Right lobe of liver (tissue), 6 donors: ENCODE results near the gene EXPH5. TPM values are rescaled to one million over a fixed set of nuclear protein-coding genes. Genes with fewer than 3 reads are reported as not detected.
A peak's percentile ranks its signal among the peaks of the same experiment; 100 is the strongest.

ENCODE experiments used
- ATAC-seq, 4 donors: fragments of 200-7000 bp; cut with Tn5 transposase; one replicate each; pipeline ENCODE4 v1.9.1; 2020; ENCODE audit warnings: mild to moderate bottlenecking in 4 of 4, moderate library complexity in 4 of 4
- DNase-seq, 3 donors: peaks; one replicate each; pipeline ENCODE4 v3.0.0-alpha.2; 2020
- H3K27ac ChIP-seq, 3 donors: fragments of 200-600 bp; one replicate each; pipeline ENCODE4 v1.8.0; 2022
- H3K27me3 ChIP-seq, 2 donors: fragments of 200-600 bp; one replicate each; pipeline ENCODE4 v1.8.0; 2022
- H3K36me3 ChIP-seq, 4 donors: fragments of 200-600 bp; sonication (generic) in 1 of 4; one replicate each; pipeline versions ENCODE4 v1.5.1 to v1.8.0; 2017 to 2022; ENCODE audit warnings: control low read depth in 1 of 4
- H3K4me1 ChIP-seq, 4 donors: fragments of 200-600 bp; sonication (generic) in 1 of 4; one replicate each; pipeline versions ENCODE4 v1.5.1 to v1.8.0; 2017 to 2022; ENCODE audit warnings: control low read depth in 1 of 4
- H3K4me3 ChIP-seq, 3 donors: fragments of 200-600 bp; one replicate each; pipeline ENCODE4 v1.8.0; 2022
- H3K9me3 ChIP-seq, 4 donors: fragments of 200-600 bp; sonication (generic) in 1 of 4; one replicate each; pipeline versions ENCODE4 v1.5.1 to v1.8.0; 2017 to 2022; ENCODE audit warnings: control low read depth in 1 of 4
- POLR2A ChIP-seq: fragments of 450-650 bp; IDR thresholded peaks from one replicate; pipeline ENCODE4 v1.6.1; 2017; ENCODE audit warnings: antibody characterized with exemption, mild to moderate bottlenecking
- WGBS: methylation state at CpG from one replicate; pipeline ENCODE4 v1.1.6; 2018; ENCODE audit warnings: low coverage, low lambda C conversion rate; ENCODE audit not compliant: insufficient coverage; ENCODE audit errors: missing lambda C conversion rate; 5-methylcytosine and 5-hydroxymethylcytosine counted together
- intact Hi-C, 2 donors: fragments of 100-400 bp; cut with DNase I; formaldehyde crosslinking; loops; one replicate each; pipeline versions ENCODE4 v1.11.2 to v1.14.1; 2022
- total RNA-seq, 6 experiments: library from RNA; depleted of rRNA in 2 of 6; stranded (reverse); fragments of >200 nt in 2 of 6; fragmentation: NEBNext Ultra II Directional in 3 of 6; extraction: Animal tissue kit (Norgen Biotek cat#: 25700) in 3 of 6; gene quantifications; one replicate each; pipeline versions ENCODE4 v1.1.0 to v1.2.4, GENCODE V29; 2016 to 2023
- TF ChIP-seq, protein P1 (sequence below), 4 donors: fragments of 200-600 bp in 3 of 4; fragments of 450-650 bp in 1 of 4; IDR thresholded peaks; one replicate each; pipeline versions ENCODE4 v1.5.1 to v1.8.0; 2016 to 2022; ENCODE audit warnings: antibody characterized with exemption in 4 of 4, mild to moderate bottlenecking in 2 of 4
- donor health status: DM: no; HTN: yes; CAD: no.
- donor health status: DM: no; HTN: no; CAD: no.
- donor health status: DM: no; HTN: no; CAD: no.
- donor health status: DM: no; HTN: yes; CAD: no.
- donor health status: DM: no; HTN: yes; CAD: no.

Gene EXPH5
- total RNA-seq, 6 experiments from 2014 or later, result 8.3 to 12.4 (median 10.2) TPM

GRCh38 chr11:108500721-108501120 lies 92.8 kb downstream of the EXPH5 start:
- H3K27ac ChIP-seq, result no peak overlapping the region
- no peaks in the 10 kb centered on the region for H3K27me3 ChIP-seq
- no peak for DNase-seq
- no peaks in the 10 kb centered on the region for H3K36me3 ChIP-seq
- no peak for TF ChIP-seq POLR2A
- TF ChIP-seq, protein P1, sequence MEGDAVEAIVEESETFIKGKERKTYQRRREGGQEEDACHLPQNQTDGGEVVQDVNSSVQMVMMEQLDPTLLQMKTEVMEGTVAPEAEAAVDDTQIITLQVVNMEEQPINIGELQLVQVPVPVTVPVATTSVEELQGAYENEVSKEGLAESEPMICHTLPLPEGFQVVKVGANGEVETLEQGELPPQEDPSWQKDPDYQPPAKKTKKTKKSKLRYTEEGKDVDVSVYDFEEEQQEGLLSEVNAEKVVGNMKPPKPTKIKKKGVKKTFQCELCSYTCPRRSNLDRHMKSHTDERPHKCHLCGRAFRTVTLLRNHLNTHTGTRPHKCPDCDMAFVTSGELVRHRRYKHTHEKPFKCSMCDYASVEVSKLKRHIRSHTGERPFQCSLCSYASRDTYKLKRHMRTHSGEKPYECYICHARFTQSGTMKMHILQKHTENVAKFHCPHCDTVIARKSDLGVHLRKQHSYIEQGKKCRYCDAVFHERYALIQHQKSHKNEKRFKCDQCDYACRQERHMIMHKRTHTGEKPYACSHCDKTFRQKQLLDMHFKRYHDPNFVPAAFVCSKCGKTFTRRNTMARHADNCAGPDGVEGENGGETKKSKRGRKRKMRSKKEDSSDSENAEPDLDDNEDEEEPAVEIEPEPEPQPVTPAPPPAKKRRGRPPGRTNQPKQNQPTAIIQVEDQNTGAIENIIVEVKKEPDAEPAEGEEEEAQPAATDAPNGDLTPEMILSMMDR (IDR thresholded peaks at IDR 0.05), result no peak
- WGBS, result 60% methylated on average over 2 of the region's 2 CpGs
- ATAC-seq, result no peak
- H3K4me1 ChIP-seq, result peaks cover 0 to 5% (median 0%) of the 10 kb centered on the region in 4 donors
- intact Hi-C loops, result no loop called here
- no peaks in the 10 kb centered on the region for H3K9me3 ChIP-seq
- no peak overlapping the region for H3K4me3 ChIP-seq

- Histone ChIP-seq H3K9me3 (no peaks in the 10 kb centered on the region), H3K4me3 (no peak overlapping the region), H3K27ac (no peak overlapping the region), H3K27me3 (no peaks in the 10 kb centered on the region), H3K4me1 (peaks cover 0 to 5% (median 0%) of the 10 kb centered on the region in 4 donors), H3K36me3 (no peaks in the 10 kb centered on the region)
- DNase-seq (no peak), ATAC-seq (no peak)
- TF ChIP-seq POLR2A, result no peak
- TF ChIP-seq, protein P1 (IDR thresholded peaks at IDR 0.05), result no peak
- WGBS, result 79% methylated on average over 4 of the region's 4 CpGs
- intact Hi-C loops, result no loop called here
Observed at GRCh38 chr11:108500169-108500568, 93.4 kb downstream of the EXPH5 start.

DNA sequence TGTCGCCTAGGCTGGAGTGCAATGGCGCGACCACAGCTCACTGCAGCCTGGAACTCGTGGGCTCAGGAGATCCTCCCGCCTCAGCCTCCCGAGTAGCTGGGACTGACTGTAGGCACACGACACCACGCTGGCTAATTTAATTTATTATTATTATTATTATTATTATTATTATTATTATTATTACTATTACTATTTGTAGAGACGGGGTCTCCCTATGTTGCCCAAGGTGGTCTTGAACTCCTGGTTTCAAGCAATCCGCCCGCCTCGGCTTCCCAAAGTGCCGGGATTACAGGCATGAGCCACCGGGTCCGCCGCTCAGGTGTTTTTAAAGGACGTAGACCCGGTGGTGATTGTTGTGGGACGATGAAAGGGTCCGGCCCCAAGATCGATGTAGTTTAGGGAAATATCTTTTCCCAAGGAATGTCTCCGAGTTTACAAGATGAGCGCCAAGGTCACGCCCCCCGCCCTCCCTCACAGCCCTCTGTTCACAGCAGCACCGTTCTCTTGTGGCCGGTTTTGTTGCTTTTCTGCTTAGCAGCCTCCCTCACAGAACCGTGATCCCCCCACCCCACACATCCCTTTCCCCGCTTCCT lies 94.7 kb downstream of the EXPH5 start:
- intact Hi-C loops, result no loop called here
- H3K4me1 ChIP-seq, result peaks cover 0 to 5% (median 0%) of the 10 kb centered on the region in 4 donors

DNA sequence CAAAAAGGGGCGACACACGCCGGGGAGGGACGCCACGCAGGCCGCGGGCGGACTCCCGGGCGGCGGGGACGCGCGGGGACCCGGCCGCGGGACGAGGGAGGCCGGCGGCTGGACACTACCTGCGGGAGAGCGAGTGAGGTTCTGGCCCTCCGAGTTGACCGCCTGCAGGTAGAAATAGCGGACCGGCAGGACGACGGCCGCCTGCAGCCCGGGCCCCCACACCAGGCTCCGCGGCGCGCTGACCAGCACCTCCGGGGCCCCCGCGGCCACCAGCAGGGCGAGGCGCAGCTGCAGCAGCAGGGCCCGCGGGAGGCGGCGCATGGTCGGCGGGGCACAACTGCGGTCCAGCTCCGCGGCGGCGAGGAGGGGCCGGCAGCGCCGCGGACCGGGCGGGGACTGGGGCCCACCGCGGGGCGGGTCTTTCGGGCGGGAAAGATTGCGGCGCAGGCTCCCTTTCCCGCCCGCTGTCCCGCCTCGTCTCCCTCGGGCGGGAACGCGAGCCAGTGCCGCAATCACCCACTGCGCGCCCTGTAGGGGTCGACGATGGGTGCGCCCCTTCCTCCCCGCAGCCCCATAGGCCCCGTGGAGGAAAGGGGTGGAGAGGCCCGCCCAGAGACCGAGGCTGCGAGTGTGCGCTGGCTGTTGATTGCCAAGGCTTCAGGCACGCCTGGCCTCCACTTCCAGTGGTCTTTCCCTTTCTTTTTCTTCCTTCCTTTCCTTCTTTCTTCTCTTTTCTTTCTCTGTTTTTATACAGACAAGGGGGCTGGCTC lies 95.3 kb downstream of the EXPH5 start, which contains the start of gene POGLUT3:
Gene POGLUT3, minus strand, starts transcription at position 339 of the 770 bp plus-strand sequence. Its CDS starts 18 bp downstream, at position 321.
- peak; percentile 69 to 90 (median 86) for ATAC-seq

More for the DNA sequence above, 94.7 kb downstream of the EXPH5 start:
- no peak for ATAC-seq
- H3K27me3 ChIP-seq, result no peaks in the 10 kb centered on the region
- H3K4me3 ChIP-seq, result peak overlapping the region; percentile 71 to 87 (median 77)
- WGBS, result 73% methylated on average over 26 of the region's 29 CpGs
- H3K36me3 ChIP-seq, result no peaks in the 10 kb centered on the region
- no peak for DNase-seq
- TF ChIP-seq, protein P1 (IDR thresholded peaks at IDR 0.05), result no peak
- no peak for TF ChIP-seq POLR2A
- H3K9me3 ChIP-seq, result no peaks in the 10 kb centered on the region
- peak overlapping the region; percentile 90 to 96 (median 93) for H3K27ac ChIP-seq

More for the DNA sequence above, 95.3 kb downstream of the EXPH5 start, which contains the start of gene POGLUT3:
- peak; percentile 57 for TF ChIP-seq POLR2A
- TF ChIP-seq, protein P1 (IDR thresholded peaks at IDR 0.05), result peak in 1 of 4 donors; percentile 13
- Histone ChIP-seq H3K4me3 (peak within 1 kb of the TSS; percentile 71 to 87 (median 77)), H3K27me3 (no peaks in the 10 kb centered on the region), H3K36me3 (no peaks in the 10 kb centered on the region), H3K9me3 (no peaks in the 10 kb centered on the region), H3K4me1 (peaks cover 0 to 5% (median 0%) of the 10 kb centered on the region in 4 donors), H3K27ac (peak within 1 kb of the TSS; percentile 90 to 96 (median 93))
- WGBS, result 0% methylated on average over 7 of the region's 84 CpGs
- peak; percentile 73 to 76 (median 75) for DNase-seq
- intact Hi-C loops, result no loop called here
